Measurements from ENCODE around the gene ARL5A. TPM values are rescaled to one million over a fixed set of nuclear protein-coding genes. Genes with fewer than 3 reads are reported as not detected.
A peak's percentile ranks its signal among the peaks of the same experiment; 100 is the strongest.

The ARL5A gene
- total RNA-seq, 1 donor from 2014 or later: 56.0 TPM

DNA sequence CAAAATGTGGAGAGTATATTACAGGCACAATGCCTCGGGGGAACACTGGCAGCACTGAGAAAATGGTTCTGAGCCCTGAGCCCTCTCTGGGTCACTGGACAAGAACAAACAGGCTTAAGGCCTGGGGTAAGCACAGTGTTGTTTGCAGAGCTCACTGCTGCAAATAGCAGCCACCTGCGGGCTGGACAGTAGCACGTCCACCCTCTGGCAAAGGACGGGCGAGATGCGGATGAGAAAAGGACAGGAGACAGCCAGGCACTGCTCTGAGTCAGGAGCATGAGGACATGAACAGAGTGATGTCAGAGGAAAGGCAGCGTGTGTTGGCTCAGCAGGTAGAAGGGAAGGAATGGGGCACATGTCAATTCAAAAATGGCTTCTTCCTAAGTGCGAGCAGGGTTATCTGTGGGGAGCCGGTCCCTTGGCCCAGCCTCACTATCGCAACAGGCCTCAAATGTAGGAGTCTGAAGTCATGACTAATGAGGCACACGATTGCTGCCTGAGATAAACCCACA, 68.0 kb downstream of the ARL5A start:
- H3K27ac Mint-ChIP-seq: peak overlapping the region; percentile 47
- H3K9me3 Mint-ChIP-seq: no peaks in the 10 kb centered on the region
- DNase-seq (ENCODE audit: extremely low spot score, unreplicated experiment): no peak
- H3K27me3 Mint-ChIP-seq: no peaks in the 10 kb centered on the region
- no peak overlapping the region for H3K4me3 Mint-ChIP-seq
- peaks cover 7% of the 10 kb centered on the region for H3K36me3 Mint-ChIP-seq
- peaks cover 29% of the 10 kb centered on the region for H3K4me1 Mint-ChIP-seq (ENCODE audit: unreplicated experiment)
- TF ChIP-seq, protein P1, sequence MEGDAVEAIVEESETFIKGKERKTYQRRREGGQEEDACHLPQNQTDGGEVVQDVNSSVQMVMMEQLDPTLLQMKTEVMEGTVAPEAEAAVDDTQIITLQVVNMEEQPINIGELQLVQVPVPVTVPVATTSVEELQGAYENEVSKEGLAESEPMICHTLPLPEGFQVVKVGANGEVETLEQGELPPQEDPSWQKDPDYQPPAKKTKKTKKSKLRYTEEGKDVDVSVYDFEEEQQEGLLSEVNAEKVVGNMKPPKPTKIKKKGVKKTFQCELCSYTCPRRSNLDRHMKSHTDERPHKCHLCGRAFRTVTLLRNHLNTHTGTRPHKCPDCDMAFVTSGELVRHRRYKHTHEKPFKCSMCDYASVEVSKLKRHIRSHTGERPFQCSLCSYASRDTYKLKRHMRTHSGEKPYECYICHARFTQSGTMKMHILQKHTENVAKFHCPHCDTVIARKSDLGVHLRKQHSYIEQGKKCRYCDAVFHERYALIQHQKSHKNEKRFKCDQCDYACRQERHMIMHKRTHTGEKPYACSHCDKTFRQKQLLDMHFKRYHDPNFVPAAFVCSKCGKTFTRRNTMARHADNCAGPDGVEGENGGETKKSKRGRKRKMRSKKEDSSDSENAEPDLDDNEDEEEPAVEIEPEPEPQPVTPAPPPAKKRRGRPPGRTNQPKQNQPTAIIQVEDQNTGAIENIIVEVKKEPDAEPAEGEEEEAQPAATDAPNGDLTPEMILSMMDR (conservative IDR thresholded peaks at IDR 0.05): no peak

DNA sequence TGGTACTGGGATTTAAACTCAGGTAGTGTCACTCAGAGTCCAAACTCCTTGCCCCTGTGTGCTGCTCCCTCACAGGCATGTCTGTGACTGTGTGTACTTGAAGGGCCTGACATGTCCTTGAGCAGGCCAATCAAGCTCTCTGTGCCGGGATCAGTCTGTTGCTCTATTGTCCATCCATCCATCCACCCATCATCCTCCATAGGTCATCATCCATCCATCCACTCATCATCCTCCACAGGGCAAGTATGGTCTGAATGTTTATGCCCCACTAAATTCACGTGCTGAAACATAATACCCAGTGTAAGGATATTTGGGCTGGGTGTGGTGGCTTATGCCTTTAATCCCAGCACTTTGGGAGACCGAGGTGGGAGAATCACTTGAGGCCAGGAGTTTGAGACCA, 69.5 kb downstream of the ARL5A start:
- DNase-seq (ENCODE audit: extremely low spot score, unreplicated experiment): no peak
- Mint-ChIP-seq H3K27ac (no peak overlapping the region), H3K27me3 (no peaks in the 10 kb centered on the region), H3K4me3 (no peak overlapping the region), H3K9me3 (no peaks in the 10 kb centered on the region), H3K4me1 (ENCODE audit: unreplicated experiment) (peaks cover 28% of the 10 kb centered on the region), H3K36me3 (no peaks in the 10 kb centered on the region)
- TF ChIP-seq, protein P1 (conservative IDR thresholded peaks at IDR 0.05): no peak

DNA sequence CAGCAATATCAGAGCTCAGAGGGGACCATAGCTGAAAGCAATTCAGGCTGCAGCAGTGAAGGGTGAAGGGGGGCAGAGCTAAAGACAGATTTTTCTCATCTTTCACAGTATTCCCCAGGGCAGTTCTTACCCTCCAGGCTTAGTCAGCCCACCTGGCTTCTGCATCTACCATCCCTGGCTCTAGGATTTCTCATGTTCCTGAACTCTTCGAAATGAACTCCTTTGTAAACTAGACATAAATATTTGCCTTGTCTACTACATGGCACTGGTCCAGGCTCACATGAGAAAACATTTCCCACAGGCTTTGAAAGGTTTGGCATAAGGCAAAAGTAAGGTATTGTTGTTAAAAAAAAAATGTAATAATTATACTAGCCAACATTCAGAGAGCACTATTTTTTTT, 70.4 kb downstream of the ARL5A start:
- Mint-ChIP-seq H3K4me1 (ENCODE audit: unreplicated experiment) (peaks cover 28% of the 10 kb centered on the region), H3K9me3 (no peaks in the 10 kb centered on the region), H3K27ac (no peak overlapping the region), H3K36me3 (no peaks in the 10 kb centered on the region), H3K4me3 (no peak overlapping the region), H3K27me3 (no peaks in the 10 kb centered on the region)
- TF ChIP-seq, protein P1 (conservative IDR thresholded peaks at IDR 0.05): no peak
- DNase-seq (ENCODE audit: extremely low spot score, unreplicated experiment): no peak

DNA sequence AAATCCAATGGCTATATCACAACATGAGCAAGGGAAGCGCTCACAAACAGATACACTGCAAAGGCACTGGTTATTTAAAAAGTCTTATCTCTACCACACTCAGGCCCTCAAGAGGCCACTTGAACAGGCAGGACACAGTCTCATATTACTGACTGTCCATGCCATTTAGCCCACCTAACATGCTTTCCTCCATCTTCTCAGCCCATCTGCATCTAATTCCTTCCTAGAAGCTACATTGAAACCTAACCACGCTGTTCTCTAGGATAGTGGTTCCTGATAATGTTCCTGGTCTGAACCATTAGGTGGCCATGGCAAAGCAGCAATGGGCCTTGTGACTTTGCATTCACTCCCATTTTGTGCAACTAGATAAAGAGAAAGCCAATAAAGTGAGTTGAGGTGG, 71.4 kb downstream of the ARL5A start:
- H3K9me3 Mint-ChIP-seq: no peaks in the 10 kb centered on the region
- H3K27me3 Mint-ChIP-seq: no peaks in the 10 kb centered on the region
- H3K27ac Mint-ChIP-seq: no peak overlapping the region
- no peak overlapping the region for H3K4me3 Mint-ChIP-seq
- TF ChIP-seq, protein P1 (conservative IDR thresholded peaks at IDR 0.05): no peak
- DNase-seq (ENCODE audit: extremely low spot score, unreplicated experiment): no peak
- no peaks in the 10 kb centered on the region for H3K36me3 Mint-ChIP-seq
- peaks cover 28% of the 10 kb centered on the region for H3K4me1 Mint-ChIP-seq (ENCODE audit: unreplicated experiment)

DNA sequence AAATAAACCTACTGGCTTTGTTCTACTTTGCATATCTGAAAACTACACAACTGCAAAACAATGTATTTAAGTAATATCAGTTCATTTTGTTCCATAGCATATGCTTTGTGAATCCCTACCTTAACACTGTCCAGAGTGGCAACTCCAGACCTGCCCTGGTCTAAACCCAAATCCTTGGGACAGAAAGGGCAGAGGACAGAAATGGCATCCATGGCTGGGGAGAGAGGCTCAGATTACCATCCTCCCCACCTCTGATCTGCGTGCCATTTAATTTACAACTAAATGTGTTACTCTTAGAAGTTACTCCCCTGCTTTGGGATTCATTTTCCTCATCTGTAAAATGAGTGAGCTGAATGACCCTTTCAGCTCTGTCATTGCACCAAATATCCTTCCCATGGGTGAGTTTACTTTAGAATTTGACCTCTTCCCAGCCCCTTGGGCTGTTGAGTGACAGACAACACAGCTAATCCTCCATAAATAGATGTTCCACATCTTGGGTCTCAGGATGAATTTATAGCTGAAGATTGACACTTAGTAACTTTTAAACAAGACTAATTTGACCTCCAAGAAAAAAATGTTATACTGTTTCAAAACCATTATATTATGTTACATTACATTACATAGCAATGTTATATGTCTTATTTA, 73.8 kb downstream of the ARL5A start:
- TF ChIP-seq, protein P1 (conservative IDR thresholded peaks at IDR 0.05): no peak
- Mint-ChIP-seq H3K36me3 (no peaks in the 10 kb centered on the region), H3K4me3 (no peak overlapping the region), H3K27ac (no peak overlapping the region), H3K9me3 (no peaks in the 10 kb centered on the region), H3K4me1 (ENCODE audit: unreplicated experiment) (peaks cover 23% of the 10 kb centered on the region), H3K27me3 (no peaks in the 10 kb centered on the region)
- no peak for DNase-seq (ENCODE audit: extremely low spot score, unreplicated experiment)
